Panc1 (cell line): ENCODE results near the gene DBH. TPM values are rescaled to one million over a fixed set of nuclear protein-coding genes. Genes with fewer than 3 reads are reported as not detected.

Experiments
- ATAC-seq: fragments of 200-7000 bp; cut with Tn5 transposase; 2 replicates; pipeline ENCODE4 v1.9.1; 2020; ENCODE audit warnings: mild to moderate bottlenecking, moderate library complexity
- BruUV-seq: library from RNA; stranded (reverse); fragments of 400-500 nt; replicated peaks from 2 replicates; lab custom pipeline; 2021; lab: Mats Ljungman, UMichigan
- CTCF ChIA-PET: fragments of 300-600 bp; sonication (Branson Sonifier 250); formaldehyde crosslinking; loops from one replicate; lab custom pipeline; 2022; ENCODE audit warnings: antibody characterized with exemption; lab: Charles Lee
- POLR2A ChIA-PET: fragments of 300-600 bp; sonication (Branson Sonifier 250); formaldehyde crosslinking; loops from one replicate; lab custom pipeline; 2022; ENCODE audit warnings: antibody characterized with exemption; lab: Charles Lee
- DNase-seq: peaks from one replicate; pipeline ENCODE4 v3.0.0-alpha.2; 2010; ENCODE audit warnings: low read depth, low spot score
- H3K27ac ChIP-seq: 2 replicates; pipeline ENCODE4 v1.5.1; 2011; ENCODE audit warnings: mild to moderate bottlenecking, low read length, inconsistent platforms
- H3K27me3 ChIP-seq: fragments of 200-500 bp; sonication (Bioruptor generic); 2 replicates; pipeline ENCODE4 v1.6.0; 2014; ENCODE audit warnings: low read length, inconsistent platforms; ENCODE audit not compliant: control insufficient read depth, insufficient read depth
- H3K36me3 ChIP-seq: fragments of 200-500 bp; sonication (Bioruptor generic); 2 replicates; pipeline ENCODE4 v1.5.1; 2014; ENCODE audit warnings: inconsistent platforms, mild to moderate bottlenecking, low read length, moderate library complexity; ENCODE audit not compliant: control insufficient read depth, insufficient read depth
- H3K4me1 ChIP-seq: 2 replicates; pipeline ENCODE4 v1.5.1; 2011; ENCODE audit warnings: inconsistent platforms, mild to moderate bottlenecking, low read length, moderate library complexity; ENCODE audit not compliant: control insufficient read depth, insufficient read depth
- H3K4me3 ChIP-seq, 2 experiments: 2 replicates each; pipeline ENCODE4 v1.5.1; 2011 to 2012; ENCODE audit warnings: low read depth in 2 of 2, low read length in 2 of 2, mild to moderate bottlenecking in 2 of 2, inconsistent platforms in 1 of 2, moderate library complexity in 1 of 2
- H3K9me3 ChIP-seq: fragments of 200-500 bp; sonication (Bioruptor generic); 2 replicates; pipeline ENCODE4 v1.5.1; 2014; ENCODE audit warnings: low read depth, mild to moderate bottlenecking, inconsistent platforms, low read length, moderate library complexity; ENCODE audit not compliant: control insufficient read depth, insufficient read depth
- CTCF ChIP-seq: fragments of 450-650 bp; IDR thresholded peaks from 2 replicates; pipeline ENCODE4 v1.5.1; 2017; ENCODE audit warnings: mild to moderate bottlenecking
- POLR2AphosphoS5 ChIP-seq: IDR thresholded peaks from 2 replicates; pipeline ENCODE4 v1.6.1; 2012; ENCODE audit warnings: mild to moderate bottlenecking, low read depth, low read length, moderate library complexity
- REST ChIP-seq, 2 experiments: IDR thresholded peaks; 2 replicates each; pipeline ENCODE4 v1.6.1; 2011 to 2012; ENCODE audit warnings: low read depth in 2 of 2, control low read depth in 1 of 2, low read length in 1 of 2, mild to moderate bottlenecking in 1 of 2, moderate library complexity in 1 of 2; ENCODE audit not compliant: insufficient read depth in 1 of 2
- SIN3A ChIP-seq: IDR thresholded peaks from 2 replicates; pipeline ENCODE4 v1.6.1; 2012; ENCODE audit warnings: low read depth, mild to moderate bottlenecking, low read length, moderate library complexity, borderline replicate concordance; ENCODE audit not compliant: insufficient read depth
- TCF7L2 ChIP-seq: IDR thresholded peaks from 2 replicates; pipeline ENCODE4 v1.6.1; 2011; ENCODE audit warnings: mild to moderate bottlenecking, low read depth, low read length, inconsistent platforms
- in situ Hi-C: cut with HindIII; loops from 2 replicates; pipeline ENCODE4 v1.10.0; 2016; ENCODE audit warnings: low sequenced_read_pairs, low pct_unique_long_range_greater_than_20kb
- intact Hi-C: fragments of 100-400 bp; cut with micrococcal nuclease; formaldehyde crosslinking; loops from one replicate; pipeline ENCODE4 v1.10.0; 2022; ENCODE audit not compliant: unreplicated experiment
- total RNA-seq: library from RNA; stranded (reverse); gene quantifications from one replicate; pipeline ENCODE4 v1.2.1, GENCODE V29; 2021; ENCODE audit not compliant: unreplicated experiment

The DBH gene
- total RNA-seq, 1 experiment from 2014 or later = not detected

GRCh38 chr9:133682818-133683585, 46.8 kb downstream of the DBH start:
- H3K4me1 ChIP-seq = no peaks in the 10 kb centered on the region
- POLR2A ChIA-PET = no interaction called here
- no peak overlapping the region for H3K27ac ChIP-seq
- H3K9me3 ChIP-seq = no peaks in the 10 kb centered on the region
- intact Hi-C loops (no loop called here), in situ Hi-C loops (no loop called here)
- H3K36me3 ChIP-seq = no peaks in the 10 kb centered on the region
- no peaks in the 10 kb centered on the region for H3K27me3 ChIP-seq
- H3K4me3 ChIP-seq = no peak overlapping the region
- TF ChIP-seq POLR2AphosphoS5 (no peak), CTCF (no peak)
- CTCF ChIA-PET = interaction anchor here (0.6 kb wide), 2 partner anchors 43 to 62 kb away, joined by 5 to 8 read pairs; no protein-coding TSS in a partner anchor
- BruUV-seq = no TSS peak
- ATAC-seq (no peak), DNase-seq (no peak)

GRCh38 chr9:133683586-133684120, 47.5 kb downstream of the DBH start:
- TF ChIP-seq SIN3A (no peak), REST (IDR thresholded peaks at IDR 0.05; ENCODE audit: insufficient read depth in 1 of 2, low read depth in 2 of 2, low read length in 1 of 2) (no peak), CTCF (no peak), TCF7L2 (no peak), POLR2AphosphoS5 (no peak)
- ChIA-PET CTCF (interaction anchor here (0.6 kb wide), 2 partner anchors 42 to 63 kb away, joined by 5 to 8 read pairs; no protein-coding TSS in a partner anchor), POLR2A (no interaction called here)
- no peaks in the 10 kb centered on the region for H3K4me1 ChIP-seq
- no peak overlapping the region for H3K27ac ChIP-seq
- BruUV-seq = no TSS peak
- no peaks in the 10 kb centered on the region for H3K9me3 ChIP-seq
- ATAC-seq (no peak), DNase-seq (no peak)
- H3K4me3 ChIP-seq = no peak overlapping the region
- intact Hi-C loops (no loop called here), in situ Hi-C loops (no loop called here)
- no peaks in the 10 kb centered on the region for H3K27me3 ChIP-seq
- no peaks in the 10 kb centered on the region for H3K36me3 ChIP-seq
